GM19397 (cell line): Measurements from ENCODE around the gene ANGPTL1.
"Not testable (repeated sequence)": the region's sequence is repeated elsewhere in the genome, so short reads cannot be mapped to it uniquely, and the experiment has no call there.

Source experiments
- ATAC-seq: cut with Tn5 transposase; IDR thresholded peaks from one replicate; pipeline ENCODE4 v1.9.1; 2021; ENCODE audit warnings: mild to moderate bottlenecking, moderate library complexity; ENCODE audit not compliant: unreplicated experiment

Gene ANGPTL1

DNA sequence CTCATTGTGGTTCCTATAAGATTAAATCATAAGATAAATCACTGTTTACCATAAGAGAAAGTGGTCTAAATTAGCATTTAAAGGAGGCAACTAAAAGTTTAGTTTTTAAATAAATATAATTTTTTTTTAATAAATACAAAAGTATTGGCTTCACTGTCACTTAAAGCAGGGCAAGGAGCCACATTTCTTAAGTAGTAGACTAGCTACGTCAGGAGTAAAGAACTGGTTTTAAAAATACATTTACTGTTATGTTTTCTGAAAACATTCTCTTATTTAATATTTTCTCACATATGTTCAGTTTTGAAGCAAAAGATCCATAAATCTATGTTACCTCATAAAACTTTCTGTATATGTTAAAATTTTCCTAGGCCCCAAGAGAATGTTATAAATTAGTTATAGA, 2.2 kb downstream of the ANGPTL1 start:
- ATAC-seq, result no peak

DNA sequence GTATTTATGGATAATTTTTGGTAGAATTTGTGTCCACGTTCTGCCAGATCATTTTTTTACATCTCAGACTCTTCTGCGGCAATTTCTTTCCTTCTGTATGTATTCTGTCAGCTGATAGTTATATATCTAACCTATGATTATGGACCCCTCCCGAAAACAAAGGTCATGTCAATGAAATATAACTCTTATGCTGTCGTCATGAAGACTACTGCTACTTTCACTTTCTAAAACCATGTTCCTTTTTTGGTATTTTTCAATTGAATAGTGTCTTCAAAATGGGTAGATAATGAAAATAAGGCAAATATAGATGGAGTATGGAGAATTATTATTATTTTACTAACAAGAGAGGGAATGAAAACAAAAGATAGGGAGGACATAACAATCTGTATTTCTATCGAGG, 3.2 kb downstream of the ANGPTL1 start:
- no peak for ATAC-seq

DNA sequence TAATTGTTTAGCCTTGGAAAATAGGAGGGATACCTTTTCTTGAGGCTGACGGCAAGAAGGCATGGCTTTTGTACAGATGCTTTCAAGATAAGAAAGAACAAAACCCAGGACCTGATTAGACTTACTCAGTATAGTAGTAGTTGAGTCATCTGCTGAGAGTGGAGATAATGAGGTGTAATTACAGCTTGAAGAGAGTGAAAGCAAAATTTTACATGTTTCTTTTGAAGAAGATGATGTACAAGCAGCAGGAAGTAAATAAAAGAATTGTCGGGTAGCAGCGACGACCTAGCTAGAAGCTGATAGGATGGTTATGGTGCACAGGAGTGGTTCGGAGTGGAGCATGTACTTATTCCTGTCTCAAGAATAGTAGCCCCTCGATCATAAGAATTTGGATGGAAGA, 6.6 kb downstream of the ANGPTL1 start:
- no peak for ATAC-seq

- ATAC-seq, result no peak
Measured at GRCh38 chr1:178862864-178863263, 8.0 kb downstream of the ANGPTL1 start.

- no peak for ATAC-seq
Measured at GRCh38 chr1:178862416-178862815, 8.5 kb downstream of the ANGPTL1 start.

GRCh38 chr1:178857126-178857525, 13.8 kb downstream of the ANGPTL1 start:
- ATAC-seq, result no peak

DNA sequence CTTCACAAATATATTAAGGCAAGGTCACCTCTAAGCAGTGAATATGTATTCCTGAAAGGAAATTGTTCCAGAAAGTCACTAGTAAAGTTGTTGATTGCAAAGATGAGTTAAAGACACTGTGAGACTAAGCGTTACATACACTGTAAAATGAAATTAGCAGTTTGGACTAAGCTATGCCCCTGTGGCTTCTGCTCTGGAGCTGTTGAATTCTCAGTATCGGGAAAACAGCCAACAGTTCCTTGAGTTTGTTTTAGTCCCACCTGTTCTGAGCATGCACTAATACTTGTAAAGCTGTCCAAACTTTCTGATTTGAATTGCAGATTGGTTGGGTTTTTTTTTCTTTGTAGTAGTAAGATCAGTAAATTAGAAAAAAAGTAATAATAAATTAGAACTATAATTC, 21.0 kb downstream of the ANGPTL1 start:
- ATAC-seq, result no peak

GRCh38 chr1:178847919-178848318, 23.0 kb downstream of the ANGPTL1 start:
- ATAC-seq, result not testable (repeated sequence)

- ATAC-seq, result no peak
Measured at GRCh38 chr1:178847396-178847849, 23.5 kb downstream of the ANGPTL1 start.

DNA sequence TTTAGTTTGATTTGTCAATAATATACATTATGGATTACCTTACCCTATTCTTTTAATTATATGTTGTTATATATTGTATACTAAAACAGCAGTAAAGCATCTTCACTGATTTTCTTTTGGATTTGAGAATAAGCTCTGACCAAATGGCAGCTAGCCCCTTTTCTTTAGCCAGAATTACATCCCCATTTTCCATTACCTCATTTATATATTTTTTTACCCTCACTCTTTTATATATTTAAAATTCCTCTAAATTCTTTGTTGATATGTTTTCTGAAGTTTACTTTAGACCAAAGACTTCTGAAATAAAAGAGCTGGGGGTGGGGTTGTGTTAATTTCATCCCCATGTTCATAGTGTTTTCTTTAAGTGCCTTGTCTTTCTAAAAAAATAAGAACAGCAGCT, 24.6 kb downstream of the ANGPTL1 start:
- ATAC-seq, result no peak

GRCh38 chr1:178844436-178844835, 26.4 kb downstream of the ANGPTL1 start:
- no peak for ATAC-seq

DNA sequence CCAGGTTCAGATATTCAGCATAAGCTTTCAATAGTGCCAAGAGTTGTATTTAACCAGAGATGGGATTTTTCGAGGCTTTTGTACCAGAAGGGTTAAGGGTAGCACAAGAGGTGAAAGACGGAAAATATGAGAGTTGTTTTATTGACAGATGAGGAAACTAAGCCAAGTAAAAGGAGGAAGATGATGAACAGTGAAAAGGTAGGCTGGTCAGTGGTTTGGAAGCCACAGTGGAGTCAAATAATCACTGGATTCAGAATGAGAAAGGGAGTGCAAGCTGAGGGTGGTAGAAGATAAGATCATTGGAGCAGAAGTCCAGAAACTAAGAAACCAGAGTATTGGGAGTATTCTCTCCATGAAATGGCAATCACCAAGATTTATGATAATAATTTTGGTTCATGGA, 45.7 kb downstream of the ANGPTL1 start:
- no peak for ATAC-seq

DNA sequence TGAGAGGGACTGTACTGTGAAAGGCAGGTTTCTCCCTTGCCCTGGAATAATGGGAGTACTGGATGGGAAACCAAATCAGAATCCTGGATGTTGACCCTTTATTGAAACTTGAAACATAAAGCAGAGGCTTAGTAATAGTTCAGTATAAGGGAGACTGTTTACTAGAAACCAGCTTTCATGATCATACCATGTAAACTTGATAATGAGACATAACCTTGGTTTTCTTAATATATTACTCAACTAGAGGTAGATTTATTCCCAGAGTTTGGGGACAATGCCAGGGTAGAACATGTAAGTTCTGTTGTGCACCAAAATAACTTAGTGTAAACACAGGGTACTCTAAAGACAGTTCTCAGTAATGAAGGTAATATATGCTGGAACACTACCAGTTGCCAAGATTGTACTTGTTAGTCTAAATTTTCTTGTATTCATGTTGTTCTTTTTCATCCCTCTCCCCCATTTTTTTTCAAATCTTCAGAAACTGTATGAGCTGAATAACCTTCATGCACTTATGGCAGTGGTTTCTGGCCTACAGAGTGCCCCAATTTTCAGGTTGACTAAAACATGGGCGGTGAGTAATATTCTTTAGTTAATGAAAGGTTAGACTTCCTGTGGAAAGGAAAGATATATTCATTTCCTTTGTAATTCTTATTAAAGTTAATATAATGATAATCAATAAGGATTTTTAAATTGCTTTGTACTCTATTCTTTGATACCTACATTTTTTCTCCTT, 49.6 kb downstream of the ANGPTL1 start:
- no peak for ATAC-seq

GRCh38 chr1:178819123-178819522, 51.8 kb downstream of the ANGPTL1 start:
- no peak for ATAC-seq

GRCh38 chr1:178818416-178818815, 52.5 kb downstream of the ANGPTL1 start:
- ATAC-seq, result no peak

GRCh38 chr1:178810585-178810984, 60.3 kb downstream of the ANGPTL1 start:
- no peak for ATAC-seq

GRCh38 chr1:178808529-178808928, 62.3 kb downstream of the ANGPTL1 start:
- no peak for ATAC-seq

DNA sequence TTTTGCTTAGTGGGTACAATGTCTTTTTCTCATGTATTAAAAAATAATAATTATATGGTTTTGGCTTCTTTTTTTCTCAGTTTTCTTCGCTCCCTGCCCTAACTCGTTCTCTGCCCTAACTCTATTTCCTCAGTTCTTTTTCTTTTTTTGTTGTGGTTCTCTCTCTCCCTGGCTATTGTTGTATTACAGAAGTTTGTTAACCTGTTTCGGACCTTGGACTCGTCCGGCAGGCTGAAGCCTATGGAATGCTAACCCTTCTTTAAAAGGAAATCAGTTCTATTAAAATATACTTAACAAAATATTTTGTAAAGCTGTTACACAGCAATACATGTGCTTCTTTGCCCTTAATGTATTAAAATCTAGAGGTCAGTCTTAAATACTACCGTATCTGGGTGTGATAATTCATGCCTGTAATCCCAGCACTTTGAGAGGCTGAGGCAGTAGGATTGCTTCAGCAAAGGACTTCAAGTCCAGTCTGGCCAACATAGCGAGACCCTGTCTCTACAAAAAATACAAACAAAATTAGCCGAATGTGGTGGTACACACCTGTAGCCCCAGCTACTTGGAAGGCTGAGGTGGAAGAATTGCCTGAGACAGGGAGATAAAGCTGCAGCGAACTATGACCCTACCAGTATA, 64.1 kb downstream of the ANGPTL1 start:
- ATAC-seq, result no peak

DNA sequence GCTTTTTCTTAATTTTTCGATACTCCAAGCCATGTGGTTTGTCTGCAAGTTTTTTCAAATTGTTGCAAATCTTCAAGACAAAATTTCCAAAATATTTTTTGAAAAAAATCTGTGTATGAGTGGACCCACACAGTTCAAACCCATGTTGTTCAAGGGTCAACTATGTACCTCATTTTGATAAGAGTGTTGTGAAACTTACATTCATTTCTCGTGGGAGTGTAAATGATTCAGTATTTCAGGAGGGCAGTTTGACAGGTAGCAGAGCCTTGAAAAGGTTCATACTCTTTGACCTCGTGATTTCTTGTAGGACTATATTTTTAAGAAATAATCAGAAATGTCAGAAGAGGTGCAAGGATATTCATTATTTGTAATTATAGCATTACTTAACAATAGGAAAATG, 68.0 kb downstream of the ANGPTL1 start:
- ATAC-seq, result no peak
